GM08714 (cell line): Measurements from ENCODE around the gene MUC5AC.
"Not testable (repeated sequence)": the region's sequence is repeated elsewhere in the genome, so short reads cannot be mapped to it uniquely, and the experiment has no call there.

Source experiments
- H3K4me3 ChIP-seq: fragments of 200-500 bp; sonication (Bioruptor generic); 2 replicates; pipeline ENCODE4 v1.5.1; 2014; ENCODE audit warnings: mild to moderate bottlenecking, low read length, inconsistent platforms
- ZNF274 ChIP-seq: IDR thresholded peaks from 2 replicates; pipeline ENCODE4 v1.6.1; 2012; ENCODE audit warnings: mild to moderate bottlenecking, low read depth, low read length

The MUC5AC gene

DNA sequence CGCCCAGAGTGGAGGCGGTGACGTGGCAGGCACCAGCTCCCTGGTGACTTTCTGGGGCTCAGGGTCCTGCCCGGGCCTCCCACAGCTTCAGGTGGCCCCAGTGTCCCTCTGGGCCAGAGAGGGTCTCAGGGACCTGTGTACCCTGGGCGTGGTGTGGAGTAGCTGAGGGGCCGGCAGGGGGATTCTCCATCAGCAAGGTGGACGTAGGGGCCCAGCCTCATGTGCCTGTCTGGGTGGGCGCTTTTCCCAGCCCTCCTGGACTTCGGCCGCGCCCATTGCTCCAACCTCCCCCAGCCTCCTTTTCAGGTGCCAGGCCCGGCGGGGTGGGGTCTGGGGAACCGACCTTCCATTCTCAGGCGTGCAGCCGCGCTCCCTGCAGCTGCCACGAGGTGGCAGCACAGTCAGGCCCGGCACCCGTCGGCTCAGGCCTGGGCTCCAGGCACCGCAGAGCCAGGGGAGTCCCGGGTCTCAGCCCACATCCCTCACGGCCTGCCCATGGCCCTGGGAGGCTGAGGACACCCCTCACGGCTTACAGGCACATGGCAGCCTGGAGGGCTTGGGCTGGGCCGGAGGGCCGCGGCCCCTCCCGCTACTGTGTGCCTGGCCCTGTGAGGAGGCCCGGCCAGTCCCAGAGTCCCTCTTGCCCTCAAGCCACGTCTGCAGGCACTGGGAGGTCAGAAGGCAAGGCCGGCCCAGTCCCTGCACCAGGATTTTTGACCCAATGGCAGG is 45.2 kb downstream of the MUC5AC start:
- no peak for TF ChIP-seq ZNF274
- no peak overlapping the region for H3K4me3 ChIP-seq

DNA sequence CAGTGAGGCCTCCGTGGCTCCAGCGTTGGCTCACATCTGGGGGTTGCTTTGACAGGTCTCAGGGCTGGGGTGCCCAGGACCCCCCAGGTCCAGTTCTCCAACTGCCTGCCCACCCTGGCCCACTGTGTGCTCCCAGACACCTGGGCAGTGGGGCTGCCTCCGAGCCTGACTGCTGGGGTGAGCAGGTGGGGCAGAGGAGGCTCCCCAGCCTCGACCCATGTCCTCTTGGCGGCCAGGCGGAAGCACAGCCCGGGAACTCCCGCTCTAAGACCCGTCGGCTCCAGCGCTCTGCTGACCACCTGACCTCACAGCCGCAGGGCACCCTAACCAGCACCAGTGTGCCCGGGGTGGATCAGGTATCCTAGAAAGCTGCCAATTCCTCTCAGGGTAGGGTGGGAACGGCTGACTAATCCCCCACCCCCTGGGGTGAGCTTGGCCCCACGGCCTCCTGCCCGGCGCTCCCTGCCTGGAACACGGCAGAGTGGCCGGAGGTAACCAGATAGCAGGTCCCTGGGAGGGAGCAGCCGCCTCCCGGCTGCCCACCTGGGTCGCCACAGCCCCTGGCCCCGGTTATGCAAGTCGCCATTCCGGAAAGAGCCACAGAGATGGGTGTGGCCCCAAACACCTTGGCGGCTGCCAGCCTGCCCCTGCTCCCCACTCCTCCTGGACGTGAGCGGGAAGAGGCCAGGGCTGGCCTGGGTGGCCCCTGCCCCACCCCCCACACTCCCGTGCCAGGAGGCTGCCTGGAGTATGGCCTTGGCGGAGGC is 45.9 kb downstream of the MUC5AC start:
- no peak for TF ChIP-seq ZNF274
- H3K4me3 ChIP-seq, result no peak overlapping the region

DNA sequence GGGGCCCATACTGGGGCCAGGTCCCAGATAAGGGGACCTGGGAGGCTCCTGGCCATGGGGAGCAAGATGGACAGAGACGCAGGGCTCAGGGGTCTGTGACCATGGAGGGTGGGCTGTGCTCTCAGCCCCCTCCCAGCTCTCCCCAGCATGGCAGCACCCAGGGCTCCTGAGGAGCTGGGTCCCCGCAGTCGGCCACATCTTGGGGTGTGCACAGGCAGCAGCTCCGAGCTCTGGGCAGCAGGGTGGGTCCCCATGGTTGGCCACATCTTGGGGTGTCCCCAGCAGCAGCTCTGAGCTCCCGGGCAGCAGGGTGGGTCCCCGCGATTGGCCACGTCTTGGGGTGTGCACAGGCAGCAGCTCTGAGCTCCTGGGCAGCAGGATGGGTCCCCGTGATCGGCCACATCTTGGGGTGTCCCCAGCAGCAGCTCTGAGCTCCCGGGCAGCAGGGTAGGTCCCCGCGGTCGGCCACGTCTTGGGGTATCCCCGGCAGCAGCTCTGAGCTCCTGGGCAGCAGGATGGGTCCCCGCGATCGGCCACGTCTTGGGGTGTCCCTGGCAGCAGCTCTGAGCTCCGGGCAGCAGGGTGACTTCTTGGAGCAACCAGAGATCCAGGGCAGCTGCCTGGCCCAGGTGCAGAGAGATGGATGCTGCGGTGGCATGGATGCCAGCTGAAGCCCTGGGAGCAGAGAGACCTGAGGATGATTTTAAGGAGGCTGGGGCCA is 46.8 kb downstream of the MUC5AC start:
- no peak overlapping the region for H3K4me3 ChIP-seq
- TF ChIP-seq ZNF274, result no peak

DNA sequence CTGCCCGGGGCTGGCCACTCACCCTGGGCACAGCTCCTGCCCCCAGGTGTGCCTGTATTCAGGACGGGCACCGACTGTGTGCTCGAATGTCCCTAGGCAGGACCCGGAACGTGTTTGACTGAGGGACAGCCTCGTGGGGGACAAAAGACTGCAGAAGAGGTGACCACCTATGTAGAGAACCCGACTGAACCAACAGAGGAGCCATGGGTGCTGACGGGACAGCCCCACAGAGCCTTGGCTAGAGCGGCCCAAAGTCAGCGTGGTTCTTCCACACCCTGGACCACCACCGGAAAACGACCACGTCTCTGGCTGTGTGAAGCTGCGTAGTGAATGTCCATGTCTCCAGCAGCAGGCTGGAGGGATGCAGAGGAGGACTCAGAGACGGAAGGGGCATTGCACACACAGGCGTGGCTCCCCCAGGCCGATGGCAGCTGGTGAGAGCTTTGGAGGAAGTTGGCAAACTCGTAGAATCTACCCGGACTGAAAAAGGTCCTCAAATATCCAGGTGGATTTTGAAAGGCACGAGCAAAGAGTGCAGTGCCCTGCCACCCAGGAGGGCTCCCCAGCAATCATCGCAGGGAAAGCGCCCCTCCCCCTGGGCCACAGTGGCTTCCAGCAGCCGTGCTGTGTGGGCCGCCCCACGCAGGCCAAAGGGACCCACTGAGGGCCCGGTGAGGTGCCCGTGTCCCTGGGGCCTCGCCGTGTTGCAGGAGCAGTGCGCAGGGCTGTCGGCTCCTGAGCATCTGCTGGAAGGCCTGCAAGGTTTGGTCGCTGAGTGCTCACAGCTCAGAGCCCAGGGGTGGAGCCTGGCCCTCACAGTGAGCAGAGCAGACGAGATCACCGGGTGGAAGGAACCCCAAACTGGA is 47.6 kb downstream of the MUC5AC start:
- no peak overlapping the region for H3K4me3 ChIP-seq
- TF ChIP-seq ZNF274, result no peak

DNA sequence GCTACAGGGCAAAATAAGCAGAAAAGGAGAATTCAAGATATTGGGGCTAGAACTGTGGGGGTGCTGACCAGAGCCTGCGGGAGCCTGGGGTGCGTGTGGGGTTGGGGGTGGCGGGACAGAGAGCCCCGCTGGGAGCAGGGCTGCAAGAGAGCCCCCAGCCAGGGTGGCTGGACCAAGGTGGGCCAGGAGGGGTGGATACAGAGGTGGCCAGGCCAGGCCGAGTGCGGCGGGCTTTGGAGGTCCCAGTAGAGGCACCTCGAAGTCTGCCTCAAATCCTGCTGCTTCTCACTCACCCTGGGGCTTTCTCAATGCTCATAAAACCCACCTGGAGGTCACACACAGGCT is 48.2 kb downstream of the MUC5AC start:
- TF ChIP-seq ZNF274, result no peak

DNA sequence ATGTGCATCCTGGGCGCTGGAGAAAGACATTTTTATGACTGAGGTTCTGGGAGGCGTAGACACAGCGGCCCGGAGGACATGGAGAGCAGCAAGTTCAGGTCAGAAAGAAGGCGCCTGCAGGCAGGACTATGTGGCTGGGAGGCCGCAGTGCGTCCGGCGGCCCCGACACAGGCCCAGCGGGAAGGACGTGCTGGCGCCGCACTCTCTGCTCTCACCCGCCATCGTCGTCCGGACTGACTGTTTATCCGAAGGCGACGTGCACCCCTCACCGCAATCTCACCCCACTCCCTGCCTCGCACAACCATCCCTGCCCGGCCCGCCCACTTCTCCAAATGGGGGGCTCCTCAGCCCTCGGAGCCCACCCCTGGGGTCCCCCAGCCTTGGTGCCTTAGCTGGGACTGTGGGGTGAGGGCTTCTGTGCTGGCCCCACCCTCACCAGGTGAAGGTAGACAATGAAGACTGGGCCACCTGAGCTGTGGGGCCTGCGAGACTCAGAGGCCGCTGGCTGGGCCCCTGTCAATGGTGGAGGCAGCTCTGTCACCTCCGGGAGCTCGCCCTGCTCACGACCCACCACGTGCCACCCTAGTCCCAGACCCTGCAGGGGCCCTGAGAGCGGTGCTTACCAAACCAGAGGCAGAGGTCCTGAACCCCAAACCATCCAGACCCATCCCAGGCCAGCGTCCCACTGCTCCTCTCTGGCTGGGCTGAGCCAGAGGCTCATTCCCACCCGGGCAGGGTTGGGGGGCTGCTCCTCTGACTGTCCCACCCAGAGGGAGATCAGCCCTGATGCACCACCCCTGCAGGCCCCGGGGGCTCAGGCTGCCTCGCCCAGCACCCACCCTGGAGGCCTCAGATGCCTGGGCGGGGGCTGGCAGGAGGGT is 48.9 kb downstream of the MUC5AC start:
- TF ChIP-seq ZNF274, result no peak
- H3K4me3 ChIP-seq, result no peak overlapping the region

More for the DNA sequence above, 48.2 kb downstream of the MUC5AC start:
- H3K4me3 ChIP-seq, result no peak overlapping the region

DNA sequence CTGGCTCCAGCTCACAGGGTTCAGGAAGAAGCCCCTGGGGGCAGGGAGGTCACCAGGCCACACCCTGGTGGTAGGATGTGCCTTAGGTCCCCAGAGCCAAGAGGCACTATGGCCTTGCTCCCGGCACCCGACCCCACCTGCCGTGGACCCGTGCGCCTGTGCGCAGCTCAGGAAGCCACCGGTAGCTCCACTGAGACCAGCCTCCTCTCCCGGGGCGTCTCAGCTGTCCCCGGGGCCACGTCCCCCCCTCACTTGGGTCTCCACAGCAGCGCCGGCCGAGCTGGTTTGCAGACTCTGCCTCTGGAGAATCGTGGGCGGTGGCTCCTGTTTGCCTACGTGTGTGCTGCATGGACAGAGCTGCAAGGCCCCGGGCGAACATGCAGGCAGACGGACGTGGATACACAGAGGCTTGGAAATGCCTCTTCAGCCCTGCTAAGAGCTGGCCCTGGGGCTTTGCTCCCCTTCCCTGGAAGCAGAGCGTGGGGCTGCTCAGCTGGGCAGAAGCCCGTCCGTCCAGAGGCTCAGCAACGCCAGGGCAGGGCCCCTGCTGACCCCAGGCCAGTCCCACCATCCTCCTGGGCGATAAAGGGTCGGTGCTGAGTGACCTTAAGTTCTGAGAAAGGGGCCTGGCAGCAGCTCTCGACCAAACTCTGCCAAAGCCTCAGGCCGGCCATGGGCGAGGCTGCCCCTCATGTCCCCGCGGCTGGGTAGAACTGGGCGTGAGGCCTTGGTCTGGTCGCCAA is 49.8 kb downstream of the MUC5AC start:
- no peak for TF ChIP-seq ZNF274
- H3K4me3 ChIP-seq, result no peak overlapping the region

DNA sequence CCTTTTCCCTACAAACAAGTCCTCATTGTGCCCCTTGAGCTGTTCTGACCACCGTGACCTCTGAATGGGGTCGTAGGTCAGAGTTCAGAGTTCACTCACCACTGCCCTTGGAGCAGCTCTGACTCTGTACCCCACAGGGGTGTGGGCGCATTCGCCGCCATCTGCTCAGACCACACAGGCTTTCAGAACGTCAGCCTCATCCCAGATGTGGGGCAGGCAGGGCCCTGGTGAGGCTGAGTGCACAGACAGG is 50.3 kb downstream of the MUC5AC start:
- TF ChIP-seq ZNF274, result no peak
- no peak overlapping the region for H3K4me3 ChIP-seq

DNA sequence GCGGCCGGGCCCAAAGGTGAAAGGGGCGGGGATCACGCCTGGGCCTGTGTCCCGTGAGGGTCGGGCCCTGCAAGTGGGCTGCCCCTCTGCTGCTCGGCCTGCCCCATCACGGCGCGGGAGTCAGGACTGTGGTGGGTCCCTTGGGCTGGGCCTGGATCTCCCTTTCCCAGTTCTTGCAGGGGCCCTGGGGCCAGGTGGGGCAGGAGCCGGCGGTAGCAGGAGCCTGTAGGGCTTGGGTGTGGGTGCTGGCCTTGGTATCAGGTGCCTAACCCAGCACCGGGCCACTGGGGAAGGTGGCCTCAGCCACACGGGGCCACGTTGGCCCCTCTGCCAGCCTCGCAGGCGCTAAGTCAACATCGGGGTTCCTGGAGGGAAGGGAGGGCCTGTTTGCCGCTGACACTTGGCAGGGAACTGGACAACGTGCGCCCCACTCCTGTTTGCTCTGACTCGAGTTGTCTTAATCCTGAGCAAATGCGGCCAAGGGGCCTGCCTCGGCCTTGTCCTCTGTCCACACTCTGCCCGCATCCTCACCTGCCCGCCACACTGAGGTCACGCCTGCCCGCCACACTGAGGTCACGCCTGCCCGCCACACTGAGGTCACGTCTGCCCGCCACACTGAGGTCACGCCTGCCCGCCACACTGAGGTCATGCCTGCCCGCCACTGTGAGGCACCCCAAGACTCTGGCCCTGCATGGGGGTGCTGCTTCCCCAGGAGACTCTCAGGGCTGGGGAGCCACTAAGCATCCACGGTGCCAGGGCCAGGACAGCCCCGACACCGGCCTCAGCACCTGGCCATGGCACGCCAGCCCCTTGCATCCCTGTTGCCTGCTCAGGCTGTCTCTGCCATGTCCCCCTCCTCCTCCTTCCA is 50.9 kb downstream of the MUC5AC start:
- TF ChIP-seq ZNF274, result no peak
- H3K4me3 ChIP-seq, result no peak overlapping the region

DNA sequence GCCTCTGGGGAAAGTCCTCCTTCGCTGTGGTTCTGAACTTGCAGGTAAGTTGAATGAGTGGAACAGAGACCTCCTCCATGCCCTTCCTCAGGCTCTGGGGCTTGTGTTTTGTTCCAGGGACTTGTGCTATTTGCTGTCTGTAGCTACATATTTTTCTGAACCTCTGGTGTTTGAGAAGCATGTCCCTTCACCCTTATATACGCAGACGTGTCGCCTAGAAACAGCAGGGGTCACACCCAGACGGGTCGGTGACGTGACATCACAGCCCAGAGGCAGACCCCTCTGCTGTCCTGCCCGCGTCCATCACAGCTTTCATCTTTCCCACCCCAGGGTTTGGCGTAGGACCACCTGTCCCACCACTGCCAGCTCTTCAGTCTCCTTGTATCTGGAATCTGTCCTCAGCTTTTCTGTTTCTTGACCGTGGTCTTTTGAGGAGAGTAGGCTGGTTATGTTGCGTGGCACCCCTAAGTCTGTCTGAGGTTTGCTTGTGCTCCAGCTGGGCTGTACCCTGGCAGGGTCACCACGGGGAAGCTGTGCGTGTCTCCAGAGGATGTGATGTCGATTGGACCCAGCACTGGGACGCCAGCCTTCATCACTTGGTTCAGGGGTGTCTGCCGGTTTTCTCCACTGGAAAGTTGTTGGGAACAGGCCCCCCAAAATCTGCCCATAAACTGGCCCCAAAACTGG is 51.8 kb downstream of the MUC5AC start:
- TF ChIP-seq ZNF274, result no peak
- H3K4me3 ChIP-seq, result no peak overlapping the region

DNA sequence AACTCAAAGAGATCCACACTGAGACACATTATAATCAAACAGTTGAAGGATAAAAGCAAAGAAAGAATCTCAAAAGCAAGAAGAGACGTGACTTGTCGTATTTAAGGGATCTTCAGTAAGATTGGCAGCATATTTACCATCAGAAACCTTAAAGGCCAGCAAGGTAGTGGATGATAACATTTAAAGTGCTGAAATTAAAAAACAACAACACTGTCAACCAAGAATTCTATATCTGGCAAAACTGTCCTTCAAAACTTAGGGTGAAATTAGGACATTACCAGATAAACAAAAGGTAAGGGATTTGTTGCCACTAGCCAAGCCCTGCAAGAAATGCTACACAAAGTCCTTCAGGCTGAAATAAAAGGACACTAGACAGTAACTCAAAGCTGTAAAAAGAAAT is 54.1 kb downstream of the MUC5AC start:
- no peak for TF ChIP-seq ZNF274
- no peak overlapping the region for H3K4me3 ChIP-seq

DNA sequence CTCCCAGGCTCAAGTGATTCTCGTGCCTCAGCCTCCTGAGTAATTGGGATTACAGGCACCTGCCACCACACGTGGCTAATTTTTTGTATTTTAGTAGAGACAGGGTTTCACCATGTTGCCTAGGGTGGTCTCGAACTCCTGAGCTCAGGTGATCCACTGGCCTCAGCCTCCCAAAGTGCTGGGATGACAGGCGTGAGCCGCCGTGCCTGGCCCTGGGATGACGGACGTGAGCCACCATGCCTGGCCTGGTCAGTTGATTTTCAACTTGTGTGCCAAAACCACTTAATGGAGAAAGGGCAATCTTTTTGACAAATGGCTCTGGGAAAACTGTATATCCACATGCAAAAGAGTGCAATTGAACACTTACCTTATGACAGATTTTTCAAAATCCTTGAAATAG is 58.1 kb downstream of the MUC5AC start:
- not testable (repeated sequence) for H3K4me3 ChIP-seq
